GM12872 (cell line): ENCODE data around the gene CHRM5.

Experiments used
- TF ChIP-seq, protein P1 (sequence below): IDR thresholded peaks from 3 replicates; pipeline ENCODE4 v1.5.1; 2011; ENCODE audit warnings: low read depth, mild to moderate bottlenecking, low read length, moderate library complexity; ENCODE audit not compliant: insufficient read depth

Gene CHRM5

DNA sequence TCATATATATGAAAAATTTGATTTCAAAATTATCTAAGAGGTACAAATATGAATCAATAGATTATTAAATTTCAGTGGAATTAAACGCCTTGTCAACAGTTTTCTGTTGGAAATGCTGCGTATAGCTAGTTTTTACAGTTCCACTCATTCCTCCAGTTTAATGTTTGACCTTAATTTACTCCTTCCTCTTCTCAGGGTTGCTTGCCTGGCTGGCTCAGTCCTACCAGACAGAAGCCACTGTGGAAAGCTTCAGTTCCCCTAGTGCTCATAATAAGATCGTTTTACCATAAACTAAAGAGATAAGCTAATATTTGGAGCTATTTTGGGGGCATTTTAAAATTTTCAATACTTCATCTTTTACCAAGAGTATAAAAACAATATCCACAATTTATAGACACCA is 110.6 kb downstream of the CHRM5 start:
- TF ChIP-seq, protein P1, sequence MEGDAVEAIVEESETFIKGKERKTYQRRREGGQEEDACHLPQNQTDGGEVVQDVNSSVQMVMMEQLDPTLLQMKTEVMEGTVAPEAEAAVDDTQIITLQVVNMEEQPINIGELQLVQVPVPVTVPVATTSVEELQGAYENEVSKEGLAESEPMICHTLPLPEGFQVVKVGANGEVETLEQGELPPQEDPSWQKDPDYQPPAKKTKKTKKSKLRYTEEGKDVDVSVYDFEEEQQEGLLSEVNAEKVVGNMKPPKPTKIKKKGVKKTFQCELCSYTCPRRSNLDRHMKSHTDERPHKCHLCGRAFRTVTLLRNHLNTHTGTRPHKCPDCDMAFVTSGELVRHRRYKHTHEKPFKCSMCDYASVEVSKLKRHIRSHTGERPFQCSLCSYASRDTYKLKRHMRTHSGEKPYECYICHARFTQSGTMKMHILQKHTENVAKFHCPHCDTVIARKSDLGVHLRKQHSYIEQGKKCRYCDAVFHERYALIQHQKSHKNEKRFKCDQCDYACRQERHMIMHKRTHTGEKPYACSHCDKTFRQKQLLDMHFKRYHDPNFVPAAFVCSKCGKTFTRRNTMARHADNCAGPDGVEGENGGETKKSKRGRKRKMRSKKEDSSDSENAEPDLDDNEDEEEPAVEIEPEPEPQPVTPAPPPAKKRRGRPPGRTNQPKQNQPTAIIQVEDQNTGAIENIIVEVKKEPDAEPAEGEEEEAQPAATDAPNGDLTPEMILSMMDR: no peak

DNA sequence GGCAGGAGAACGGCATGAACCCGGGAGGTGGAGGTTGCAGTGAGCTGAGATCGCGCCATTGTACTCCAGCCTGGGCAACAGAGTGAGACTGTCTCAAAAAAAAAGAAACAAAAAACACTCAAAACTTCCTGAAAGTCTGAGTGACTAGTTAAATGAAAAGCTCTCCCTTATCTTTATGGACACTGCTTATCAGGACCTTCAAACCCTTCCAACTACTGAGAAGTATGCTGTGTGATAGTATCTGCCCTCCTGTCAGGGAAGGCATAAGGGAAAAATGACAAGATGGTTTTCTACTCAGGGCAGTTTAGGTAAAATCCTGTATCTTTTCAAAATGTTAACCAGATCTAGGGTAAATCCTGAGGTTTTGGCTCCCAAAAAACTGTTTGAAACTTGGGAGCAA is 111.6 kb downstream of the CHRM5 start:
- TF ChIP-seq, protein P1: no peak

DNA sequence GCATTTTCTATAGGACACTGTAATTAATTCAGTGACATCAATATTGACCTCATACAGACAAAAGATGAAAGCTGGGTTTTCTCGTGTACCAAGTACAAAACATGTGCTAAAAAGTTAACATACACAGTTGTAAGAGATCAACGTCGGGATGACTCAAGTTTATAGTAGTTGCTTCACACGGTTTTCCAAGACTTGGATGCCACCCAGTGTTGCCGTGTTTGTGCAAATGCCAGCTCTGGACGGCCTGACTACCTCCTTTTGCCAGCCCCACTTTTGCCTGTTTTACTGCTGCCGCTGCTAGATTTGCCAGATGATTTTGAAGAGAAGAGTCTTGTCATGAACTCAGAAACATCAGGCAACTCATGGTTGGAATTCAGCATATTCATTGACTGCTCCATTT is 115.8 kb downstream of the CHRM5 start:
- TF ChIP-seq, protein P1: no peak

DNA sequence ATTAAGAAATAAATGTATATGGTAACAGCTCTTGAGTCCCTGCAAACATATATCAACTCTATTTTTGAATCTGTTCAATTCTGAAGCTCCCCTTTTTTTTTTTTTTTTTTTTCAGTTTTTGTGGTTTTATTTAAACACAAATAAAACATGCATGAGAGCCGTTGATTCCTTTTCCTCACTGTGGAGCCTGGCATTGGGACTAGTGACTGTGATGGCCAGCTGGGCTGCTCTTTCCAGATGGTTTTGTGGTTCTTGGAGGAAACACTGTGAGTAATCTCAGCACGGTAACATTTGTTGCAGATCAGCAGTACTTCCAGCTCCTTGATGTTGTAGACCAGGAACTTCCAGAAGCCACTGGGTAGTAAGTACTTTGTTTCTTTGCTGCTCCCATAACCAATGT is 117.4 kb downstream of the CHRM5 start:
- TF ChIP-seq, protein P1: no peak

DNA sequence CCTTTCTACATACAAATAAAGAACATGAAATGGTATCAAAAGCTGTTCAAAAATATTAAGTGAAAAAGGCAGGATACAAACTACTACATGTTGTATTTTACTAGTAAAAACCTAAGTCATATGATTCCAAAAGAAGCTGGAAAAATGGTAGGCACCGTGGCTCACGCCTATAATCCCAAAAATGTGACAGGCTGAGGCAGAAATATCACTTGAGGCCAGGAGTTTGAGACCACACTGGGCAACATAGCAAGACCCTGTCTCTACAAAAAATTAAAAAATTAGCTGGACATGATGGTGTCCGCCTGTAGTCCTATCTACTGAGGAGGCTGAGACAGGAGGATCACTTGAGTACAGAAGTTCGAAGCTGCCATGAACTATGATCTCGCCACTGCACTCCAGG is 131.6 kb downstream of the CHRM5 start:
- TF ChIP-seq, protein P1: no peak

DNA sequence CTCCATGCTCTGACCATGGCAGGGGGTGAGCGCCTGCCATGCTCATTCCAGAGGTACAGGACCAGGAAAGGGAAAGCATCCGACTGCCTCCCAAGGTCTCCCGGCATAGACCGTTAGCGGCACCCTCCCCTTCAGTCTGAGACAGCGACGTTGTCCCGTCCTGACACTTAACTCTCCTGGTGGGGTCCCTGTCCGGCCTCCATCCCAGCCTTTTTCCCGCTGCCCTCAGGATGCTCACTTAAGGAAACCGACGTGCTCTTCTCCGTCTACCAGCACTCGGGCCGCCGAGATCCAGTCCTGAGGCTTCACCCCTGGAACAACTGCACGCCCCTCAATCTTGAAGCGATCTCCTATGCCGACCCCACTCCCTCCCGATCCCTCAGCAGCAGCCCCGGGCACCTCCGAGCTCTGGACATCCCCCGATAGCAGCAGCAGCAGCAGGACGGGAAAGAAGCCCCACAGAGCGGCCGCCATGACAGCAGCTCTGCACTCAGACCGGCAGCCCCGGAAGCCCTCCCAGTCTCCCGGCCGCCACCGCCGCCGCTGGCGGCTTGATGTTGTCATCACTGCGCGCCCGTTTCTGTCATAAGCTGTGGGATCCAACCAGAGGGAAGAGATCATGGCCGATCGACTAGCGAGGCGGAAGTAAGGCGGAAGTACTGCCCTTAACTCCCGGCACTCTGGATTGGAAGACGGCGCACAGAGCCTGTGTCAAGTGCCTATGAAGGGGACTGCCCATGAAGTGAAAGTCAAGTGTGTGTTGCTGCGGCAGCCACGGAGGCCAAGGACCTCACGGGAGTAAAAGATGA is 133.3 kb downstream of the CHRM5 start, which contains the start of the genes EMC7 and PGBD4:
EMC7 (minus strand) TSS at position 497 of the 809 bp plus-strand sequence; CDS start at position 474, 23 bp downstream.
PGBD4 (plus strand) TSS at position 718 of the 809 bp plus-strand sequence. CDS start 449 bp downstream, outside the sequence.
- TF ChIP-seq, protein P1: no peak

DNA sequence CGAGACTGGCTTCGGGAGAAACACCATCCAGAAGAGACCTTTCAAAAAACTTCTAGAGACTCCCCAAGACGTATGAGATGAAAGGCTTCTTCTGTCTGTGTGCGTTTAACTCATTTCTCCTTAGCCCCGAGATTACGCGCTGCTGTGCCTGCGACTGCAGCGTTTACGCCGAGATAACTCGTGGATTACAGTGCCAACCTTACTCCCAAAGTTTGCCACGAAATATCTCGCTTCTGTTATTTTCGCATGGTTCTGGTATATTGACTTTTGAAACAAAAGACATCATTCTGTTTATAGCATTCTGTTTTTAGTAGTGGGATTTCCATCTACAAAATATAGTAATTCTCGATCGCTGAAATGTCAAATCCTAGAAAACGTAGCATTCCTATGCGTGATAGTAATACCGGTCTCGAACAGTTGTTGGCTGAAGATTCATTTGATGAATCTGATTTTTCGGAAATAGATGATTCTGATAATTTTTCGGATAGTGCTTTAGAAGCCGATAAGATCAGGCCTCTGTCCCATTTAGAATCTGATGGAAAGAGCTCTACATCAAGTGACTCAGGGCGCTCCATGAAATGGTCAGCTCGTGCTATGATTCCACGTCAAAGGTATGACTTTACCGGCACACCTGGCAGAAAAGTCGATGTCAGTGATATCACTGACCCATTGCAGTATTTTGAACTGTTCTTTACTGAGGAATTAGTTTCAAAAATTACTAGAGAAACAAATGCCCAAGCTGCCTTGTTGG is 134.1 kb downstream of the CHRM5 start:
- TF ChIP-seq, protein P1: no peak
